ENCODE data around the gene SLC8A1.

GRCh38 chr2:40255103-40255502, 196.8 kb downstream of the SLC8A1 start:
- no peak for TF ChIP-seq CTCF (IDR thresholded peaks at IDR 0.05)
- TF ChIP-seq POLR2A (IDR thresholded peaks at IDR 0.05), result no peak
- no peak for TF ChIP-seq EP300 (IDR thresholded peaks at IDR 0.05)
- TF ChIP-seq POLR2AphosphoS5 (IDR thresholded peaks at IDR 0.05), result no peak
